Adrenal gland (tissue), 5 donors: ENCODE results near the gene ANXA4.

Experiments
- POLR2A ChIP-seq, 2 donors: fragments of 450-650 bp; IDR thresholded peaks; one replicate each; pipeline ENCODE4 v1.6.1; 2017; ENCODE audit warnings: antibody characterized with exemption in 2 of 2, mild to moderate bottlenecking in 2 of 2, moderate library complexity in 1 of 2
- TF ChIP-seq, protein P1 (sequence below), 6 experiments: fragments of 450-650 bp in 4 of 6; fragments of 200-600 bp in 2 of 6; sonication (generic) in 1 of 6; IDR thresholded peaks; 1 replicate in 5 of 6; 2 replicates in 1 of 6; pipeline versions ENCODE4 v1.5.1 to v1.8.0; 2016 to 2021; ENCODE audit warnings: antibody characterized with exemption in 6 of 6, mild to moderate bottlenecking in 2 of 6, moderate library complexity in 1 of 6
- donor health status: DM: no; HTN: no; CAD: no.

DNA sequence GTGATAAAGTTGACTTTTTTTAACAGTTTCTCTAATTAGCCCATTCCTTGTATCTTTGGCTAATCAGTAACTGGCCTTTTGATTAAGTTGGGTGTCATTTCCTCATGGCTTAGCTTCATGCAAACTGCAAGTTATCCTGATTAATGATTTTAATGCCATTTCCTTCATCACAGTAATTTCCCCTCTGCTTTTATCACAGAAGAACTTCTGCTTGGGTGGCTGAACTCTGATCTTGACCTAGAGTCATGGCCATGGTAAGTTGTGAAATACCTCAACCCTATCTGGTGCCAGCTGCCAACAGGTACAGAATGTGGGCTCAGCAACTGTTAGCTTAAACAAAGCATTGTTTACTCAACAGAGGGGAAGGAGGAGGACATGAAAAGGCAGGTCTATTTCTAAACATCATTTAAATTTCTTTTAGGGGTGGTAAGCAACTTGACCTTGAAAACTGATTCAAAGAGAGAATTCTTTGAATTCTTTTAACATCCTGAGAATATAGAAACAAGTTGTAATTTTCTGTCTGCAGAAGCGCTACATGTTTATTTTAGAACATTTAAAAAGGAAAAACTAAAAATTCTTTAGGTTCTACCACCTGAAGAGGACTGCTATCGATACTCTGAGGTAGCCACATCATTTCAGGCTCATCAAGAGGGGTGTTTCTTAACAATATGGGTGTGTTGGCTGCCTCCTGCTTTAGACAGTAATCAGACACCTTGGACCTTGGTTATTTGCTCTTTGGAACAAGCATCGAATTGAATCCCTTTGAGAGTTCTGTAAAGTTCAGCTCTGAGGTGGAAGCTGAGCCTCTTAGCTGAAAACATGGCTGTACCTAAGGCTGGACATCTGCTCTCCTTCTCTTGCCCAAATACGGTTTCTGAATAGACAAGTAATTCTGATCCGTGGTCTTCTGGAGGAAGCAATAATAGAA is 39.7 kb downstream of the ANXA4 start:
- TF ChIP-seq, protein P1, sequence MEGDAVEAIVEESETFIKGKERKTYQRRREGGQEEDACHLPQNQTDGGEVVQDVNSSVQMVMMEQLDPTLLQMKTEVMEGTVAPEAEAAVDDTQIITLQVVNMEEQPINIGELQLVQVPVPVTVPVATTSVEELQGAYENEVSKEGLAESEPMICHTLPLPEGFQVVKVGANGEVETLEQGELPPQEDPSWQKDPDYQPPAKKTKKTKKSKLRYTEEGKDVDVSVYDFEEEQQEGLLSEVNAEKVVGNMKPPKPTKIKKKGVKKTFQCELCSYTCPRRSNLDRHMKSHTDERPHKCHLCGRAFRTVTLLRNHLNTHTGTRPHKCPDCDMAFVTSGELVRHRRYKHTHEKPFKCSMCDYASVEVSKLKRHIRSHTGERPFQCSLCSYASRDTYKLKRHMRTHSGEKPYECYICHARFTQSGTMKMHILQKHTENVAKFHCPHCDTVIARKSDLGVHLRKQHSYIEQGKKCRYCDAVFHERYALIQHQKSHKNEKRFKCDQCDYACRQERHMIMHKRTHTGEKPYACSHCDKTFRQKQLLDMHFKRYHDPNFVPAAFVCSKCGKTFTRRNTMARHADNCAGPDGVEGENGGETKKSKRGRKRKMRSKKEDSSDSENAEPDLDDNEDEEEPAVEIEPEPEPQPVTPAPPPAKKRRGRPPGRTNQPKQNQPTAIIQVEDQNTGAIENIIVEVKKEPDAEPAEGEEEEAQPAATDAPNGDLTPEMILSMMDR (IDR thresholded peaks at IDR 0.05) = no peak
- TF ChIP-seq POLR2A (IDR thresholded peaks at IDR 0.05) = no peak
